HG03342 (cell line): Measurements from ENCODE around the gene ZDHHC7.

Experiments used
- ATAC-seq: cut with Tn5 transposase; IDR thresholded peaks from one replicate; pipeline ENCODE4 v1.9.1; 2021; ENCODE audit warnings: mild to moderate bottlenecking, moderate library complexity; ENCODE audit not compliant: unreplicated experiment

Gene ZDHHC7

DNA sequence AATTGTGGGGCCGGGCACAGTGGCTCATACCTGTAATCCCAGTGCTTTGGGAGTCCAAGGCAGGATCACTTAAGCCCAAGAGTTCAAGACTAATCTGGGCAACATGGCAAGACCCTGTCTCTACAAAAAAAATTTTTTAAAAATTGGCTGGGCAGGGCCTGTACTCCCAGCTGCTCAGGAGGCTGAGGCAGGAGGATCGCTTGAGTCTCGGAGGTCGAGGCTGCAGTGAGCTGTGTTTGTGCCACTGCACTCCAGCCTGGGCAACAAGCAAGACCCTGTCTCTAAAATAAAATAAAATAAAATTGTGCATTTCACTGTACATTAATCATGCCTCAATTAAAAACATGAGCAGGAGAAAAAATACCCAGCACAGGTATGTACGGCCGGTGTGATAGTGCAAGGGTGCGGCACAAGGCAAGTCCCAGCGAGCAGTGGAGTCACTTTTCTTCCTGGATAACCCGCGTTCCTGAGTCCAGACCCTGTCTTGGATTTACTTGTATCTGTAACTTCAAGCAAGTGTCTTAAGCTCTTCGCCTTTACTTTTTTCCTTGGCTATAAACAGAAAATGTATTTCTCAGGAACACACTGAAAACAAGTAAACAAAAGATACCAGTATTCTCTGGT is 11.4 kb downstream of the ZDHHC7 start:
- no peak for ATAC-seq

DNA sequence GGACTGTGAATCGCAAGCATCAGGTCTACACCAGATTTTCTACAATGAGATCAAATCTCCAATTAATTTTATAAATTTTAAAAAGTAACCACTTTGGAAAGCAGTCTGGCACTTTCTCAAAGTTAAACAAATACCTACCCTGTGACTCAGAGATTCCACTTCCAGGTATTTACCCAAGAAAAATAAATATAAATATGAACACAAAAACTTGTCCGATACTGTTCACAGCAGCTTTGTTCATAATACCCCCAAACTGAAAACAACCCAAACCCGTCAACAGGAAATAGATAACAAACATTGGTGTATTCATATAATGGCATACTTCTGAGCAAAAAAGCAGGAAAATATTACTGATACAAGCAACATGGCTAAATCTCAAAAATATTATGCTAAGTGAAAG is 12.1 kb downstream of the ZDHHC7 start:
- no peak for ATAC-seq

DNA sequence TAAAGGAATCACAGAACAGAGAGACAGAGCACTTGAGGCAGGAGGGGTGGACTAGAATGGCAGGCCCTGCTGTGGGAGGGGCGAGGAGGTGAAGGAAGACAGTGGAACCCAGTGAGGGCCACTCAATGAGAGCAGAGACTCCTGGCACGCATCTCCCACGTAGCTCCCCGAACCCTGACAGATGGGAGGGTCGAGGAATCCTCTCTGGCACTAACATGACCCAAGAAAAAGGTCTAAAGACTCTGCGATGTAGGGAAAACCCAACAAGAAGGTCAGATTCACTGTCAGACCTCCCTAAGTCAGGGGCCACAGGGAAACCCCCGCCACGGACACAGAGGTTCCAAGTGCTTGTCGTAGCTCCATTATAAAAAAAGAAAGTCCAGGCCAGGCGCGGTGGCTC is 15.0 kb downstream of the ZDHHC7 start:
- ATAC-seq: no peak

DNA sequence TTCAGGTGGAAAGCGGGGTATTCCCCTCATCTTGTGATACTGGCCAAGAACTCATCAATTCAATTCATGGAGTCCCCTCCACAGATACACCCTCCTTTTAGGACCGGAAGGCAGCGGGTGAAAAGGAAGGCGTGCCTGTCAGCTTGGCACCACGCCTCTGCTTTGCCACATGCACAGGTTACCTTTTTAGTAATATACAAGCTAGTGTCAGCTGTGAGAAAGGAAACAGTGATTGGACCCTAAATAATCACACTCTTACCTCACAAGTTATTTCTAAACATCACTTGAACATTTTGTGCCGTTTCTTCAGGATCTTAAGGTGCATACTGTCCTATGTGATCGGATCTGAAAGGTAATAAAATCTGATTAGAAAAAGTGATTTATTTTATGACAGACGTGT is 15.7 kb downstream of the ZDHHC7 start:
- no peak for ATAC-seq

DNA sequence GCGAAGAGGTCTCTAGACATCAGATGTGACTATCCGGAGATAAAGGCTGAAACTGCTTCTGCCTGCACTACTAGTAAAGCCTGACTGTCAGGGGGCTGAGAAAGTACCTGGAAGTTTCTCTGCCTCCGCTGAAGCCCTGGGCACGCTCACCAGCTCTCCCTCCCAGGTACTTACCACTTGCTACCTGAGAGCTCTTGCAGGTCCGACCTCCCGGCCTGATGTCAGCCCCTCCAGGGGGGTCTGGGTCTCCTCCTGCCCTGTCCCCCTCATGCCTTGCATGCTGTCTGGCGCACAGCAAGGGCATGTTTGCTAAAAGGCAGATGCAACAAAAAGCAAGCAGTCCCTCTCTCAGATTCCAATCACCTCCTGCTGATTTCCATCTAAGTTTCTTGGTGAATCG is 17.4 kb downstream of the ZDHHC7 start:
- no peak for ATAC-seq

DNA sequence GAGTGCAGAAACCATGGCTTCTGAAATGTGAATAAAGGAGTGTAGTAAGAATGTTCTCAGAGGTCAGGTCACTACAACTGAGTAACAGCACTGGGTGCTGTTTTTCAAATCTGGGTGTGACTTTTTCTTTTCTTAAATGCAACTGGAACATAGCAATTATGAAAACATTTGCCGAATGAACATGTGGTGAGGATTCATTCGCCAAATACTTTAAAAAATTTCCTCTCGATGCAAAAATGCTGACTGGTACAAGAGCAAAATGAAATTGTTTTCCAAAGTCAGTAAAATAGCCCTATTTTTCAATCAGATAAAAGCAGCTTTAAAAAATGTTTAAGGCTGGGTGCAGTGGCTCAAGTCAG is 18.6 kb downstream of the ZDHHC7 start:
- no peak for ATAC-seq

DNA sequence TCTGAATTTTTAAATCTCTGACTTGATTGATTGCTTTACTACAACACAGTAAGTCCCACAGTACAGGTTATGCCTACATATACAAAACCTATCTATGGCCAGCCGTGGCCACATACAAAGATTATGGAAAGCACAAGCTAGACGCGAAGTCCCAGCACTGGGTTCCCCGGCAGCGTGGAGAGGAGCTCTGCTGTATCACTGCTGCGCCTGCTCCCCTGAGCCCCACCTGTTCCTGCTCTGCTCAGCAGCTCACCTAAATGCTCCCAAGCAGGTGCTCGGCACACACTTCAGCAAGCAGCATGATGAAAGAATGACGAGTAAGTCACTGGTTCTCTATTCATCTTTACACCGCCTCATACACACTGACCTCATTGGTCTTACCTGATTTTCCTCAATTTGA is 20.6 kb downstream of the ZDHHC7 start:
- ATAC-seq: no peak

DNA sequence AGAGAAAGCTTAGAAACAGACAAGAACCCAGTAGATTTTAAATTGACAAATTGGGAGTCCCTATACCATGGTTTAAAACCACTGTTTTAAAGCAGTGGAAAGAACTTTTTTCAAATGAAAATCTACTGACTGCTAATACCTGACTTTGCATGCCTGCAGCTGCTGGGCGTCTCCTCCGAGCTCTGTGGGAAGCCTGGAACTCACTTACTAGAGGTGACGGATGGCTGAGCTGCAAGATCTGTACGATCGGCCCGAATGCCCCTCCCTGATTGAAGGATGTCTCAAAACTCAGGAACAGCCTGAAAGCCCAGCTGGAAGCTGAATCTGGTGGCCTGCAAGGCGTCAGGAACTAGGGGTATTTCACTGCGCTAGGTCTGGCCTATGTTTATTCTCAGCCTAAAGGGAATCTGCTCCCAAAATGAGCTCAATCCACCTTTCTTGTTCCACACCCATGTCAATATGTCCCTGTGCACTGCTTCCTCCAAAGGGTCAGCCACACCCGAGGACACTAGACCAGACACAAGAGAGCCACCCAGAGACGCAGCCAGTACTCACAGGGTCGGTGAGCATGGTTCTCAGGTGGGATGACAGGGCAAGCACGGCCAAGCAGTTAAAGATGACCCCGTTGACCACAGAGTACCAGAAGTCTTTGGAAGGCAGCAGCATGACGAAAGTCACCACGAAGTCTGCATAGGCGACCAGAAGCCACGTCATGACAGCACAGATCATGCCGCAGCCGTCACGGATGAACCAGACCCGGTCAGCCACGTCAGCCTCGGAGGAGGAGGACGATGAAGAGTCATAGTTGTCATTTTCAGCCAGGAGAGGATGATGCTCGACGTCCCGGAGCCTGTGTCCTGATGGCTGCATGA is 21.4 kb downstream of the ZDHHC7 start:
- ATAC-seq: no peak

DNA sequence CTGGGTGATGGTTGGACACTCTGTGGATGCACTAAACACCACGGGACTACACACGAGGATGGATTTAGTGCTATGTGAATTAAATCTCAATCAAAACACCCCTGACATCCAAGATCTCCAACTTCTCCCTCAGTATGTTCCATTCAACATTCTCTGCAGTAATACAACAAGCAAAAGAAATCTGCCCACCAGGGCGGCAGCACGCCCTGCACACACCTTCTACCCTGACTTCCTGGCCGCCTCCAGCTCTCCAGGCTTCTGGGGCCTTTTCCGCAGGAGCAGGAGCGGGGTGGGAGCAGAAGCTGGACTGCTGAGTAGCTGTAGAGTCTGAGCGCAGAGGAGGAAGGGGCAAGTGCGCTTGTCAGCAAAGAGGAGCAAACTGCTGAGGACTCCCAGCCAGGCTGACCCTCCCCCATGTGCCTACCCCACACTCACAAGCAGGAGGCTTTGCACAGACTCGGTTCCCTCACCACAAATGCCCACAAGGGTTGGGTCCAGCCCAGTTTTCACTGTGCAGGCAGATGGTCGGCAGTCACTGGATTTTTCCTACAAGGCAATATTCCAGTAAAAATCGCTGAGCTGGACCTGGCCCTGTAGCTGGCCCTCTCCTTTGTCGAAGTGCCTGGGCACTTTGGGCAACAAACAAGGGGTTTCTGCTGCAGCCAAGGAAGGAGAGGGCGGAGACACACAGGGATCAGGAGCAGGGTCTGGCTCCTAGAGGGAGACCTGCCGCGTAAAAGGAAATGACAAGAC is 22.8 kb downstream of the ZDHHC7 start:
- no peak for ATAC-seq

DNA sequence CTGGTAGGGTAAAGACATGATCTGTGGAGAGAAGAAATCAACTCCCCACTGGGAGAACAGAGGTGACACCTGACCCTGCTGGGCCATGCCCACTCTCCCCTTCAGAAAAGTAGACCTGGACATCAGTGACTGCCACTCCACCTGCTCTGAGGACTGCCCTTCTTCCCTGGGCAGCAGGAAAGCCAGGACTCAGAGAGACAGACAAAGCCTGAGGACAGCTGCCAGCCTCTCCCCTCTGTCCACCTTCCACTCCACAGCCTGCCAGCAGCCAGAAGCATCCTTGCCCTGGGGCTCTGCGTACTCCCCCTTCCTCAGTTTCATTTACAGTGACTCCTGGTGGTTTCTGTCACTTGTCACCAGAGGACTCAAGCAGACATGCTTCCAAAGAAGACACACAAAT is 24.5 kb downstream of the ZDHHC7 start:
- ATAC-seq: no peak

DNA sequence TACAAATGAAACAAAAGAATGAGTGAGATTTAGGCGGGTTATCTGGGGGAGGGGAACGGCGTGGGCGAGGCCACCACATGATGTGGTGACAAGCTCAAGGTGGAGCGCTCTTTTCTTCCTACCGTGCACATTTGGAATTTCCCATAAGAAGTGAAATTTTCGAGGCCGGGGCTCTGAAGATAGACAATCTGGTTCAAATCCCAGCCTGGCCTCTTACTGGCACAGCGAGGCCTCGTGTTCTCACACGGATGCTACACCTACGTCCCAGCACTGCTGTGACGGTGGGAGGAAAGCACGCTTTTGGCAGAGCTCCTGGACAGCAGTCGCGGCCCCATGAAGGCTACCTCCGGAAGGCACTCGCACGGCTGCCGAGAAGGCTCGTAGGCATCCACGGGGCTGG is 25.2 kb downstream of the ZDHHC7 start:
- no peak for ATAC-seq

DNA sequence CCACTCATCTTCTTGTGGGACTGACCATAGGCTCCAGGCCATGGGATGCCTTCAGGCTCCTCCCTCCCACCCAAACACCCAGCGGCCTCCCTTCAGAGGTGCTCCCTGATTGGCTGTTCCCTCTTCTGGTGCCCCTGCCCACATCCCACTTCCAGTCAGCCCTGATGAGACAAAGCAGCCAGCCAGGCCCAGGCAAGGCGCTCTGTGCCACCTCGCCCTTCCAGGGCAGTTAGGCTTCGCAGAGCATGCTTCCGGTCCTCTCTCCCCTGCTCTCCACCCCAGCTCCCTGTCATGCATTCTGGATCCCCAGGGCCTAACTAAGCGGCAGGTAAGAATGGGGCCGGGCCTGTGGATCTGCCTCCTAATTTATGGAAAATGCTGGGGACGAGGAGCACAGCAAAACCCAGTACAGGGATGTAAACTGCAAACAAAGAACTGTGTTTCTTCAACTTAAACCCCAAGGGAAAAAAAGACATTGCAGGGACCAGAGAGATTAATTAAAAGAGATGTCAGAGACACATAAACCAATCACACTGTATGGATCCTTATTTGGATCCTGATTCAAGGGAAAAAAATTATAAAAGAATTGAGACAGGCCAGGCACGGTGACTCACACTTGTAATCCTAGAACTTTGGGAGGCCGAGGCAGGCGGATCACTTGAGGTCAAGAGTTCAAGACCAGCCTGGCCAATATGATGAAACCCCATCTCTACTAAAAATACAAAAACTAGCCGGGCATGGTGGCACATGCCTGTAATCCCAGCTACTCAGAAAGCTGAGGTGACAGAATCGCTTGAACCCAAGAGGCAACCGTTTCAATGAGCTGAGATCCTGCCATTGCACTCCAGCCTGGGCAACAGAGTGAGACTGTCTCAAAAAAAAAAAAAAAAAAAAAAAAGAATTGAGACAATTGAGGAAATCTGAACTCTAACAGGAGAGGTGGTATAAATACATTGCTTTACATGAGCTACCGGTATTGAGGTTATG is 26.0 kb downstream of the ZDHHC7 start:
- no peak for ATAC-seq

DNA sequence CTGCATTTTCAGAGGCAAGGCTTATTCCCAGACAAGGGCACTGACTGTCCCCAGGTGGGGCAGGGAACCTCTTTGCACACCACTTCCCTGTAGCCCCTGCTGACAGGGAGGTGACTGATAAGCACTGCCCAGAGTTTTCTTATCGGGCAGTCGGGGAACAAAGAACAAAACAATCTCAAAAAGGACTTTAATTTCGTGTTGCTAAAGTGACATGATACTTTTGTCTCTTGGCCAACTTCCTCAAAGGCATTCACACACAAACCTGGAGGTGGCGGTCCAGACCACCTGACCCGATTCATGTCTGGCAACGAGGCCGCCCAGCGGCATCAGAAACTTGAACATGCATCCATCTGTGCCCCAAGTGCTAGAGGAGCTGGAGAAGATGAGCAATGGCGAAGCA is 28.9 kb downstream of the ZDHHC7 start:
- no peak for ATAC-seq

DNA sequence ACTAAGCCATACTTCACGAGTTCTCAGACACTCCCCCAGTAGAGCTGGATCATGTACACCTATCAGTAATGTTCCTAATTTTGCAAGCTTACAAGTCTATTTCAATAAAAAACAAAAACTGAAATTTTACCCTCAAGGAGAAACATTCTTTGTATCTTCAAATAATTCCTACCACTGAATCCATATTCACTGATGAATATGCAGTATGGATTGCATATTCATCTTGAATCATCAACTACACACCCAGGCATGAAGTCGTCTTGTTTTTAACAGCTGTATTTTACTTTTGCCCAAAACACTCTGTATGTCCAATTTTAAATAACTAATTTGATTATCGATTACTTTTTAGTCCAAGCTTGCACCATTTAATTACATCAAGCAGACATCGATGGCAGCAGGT is 31.8 kb downstream of the ZDHHC7 start:
- no peak for ATAC-seq

DNA sequence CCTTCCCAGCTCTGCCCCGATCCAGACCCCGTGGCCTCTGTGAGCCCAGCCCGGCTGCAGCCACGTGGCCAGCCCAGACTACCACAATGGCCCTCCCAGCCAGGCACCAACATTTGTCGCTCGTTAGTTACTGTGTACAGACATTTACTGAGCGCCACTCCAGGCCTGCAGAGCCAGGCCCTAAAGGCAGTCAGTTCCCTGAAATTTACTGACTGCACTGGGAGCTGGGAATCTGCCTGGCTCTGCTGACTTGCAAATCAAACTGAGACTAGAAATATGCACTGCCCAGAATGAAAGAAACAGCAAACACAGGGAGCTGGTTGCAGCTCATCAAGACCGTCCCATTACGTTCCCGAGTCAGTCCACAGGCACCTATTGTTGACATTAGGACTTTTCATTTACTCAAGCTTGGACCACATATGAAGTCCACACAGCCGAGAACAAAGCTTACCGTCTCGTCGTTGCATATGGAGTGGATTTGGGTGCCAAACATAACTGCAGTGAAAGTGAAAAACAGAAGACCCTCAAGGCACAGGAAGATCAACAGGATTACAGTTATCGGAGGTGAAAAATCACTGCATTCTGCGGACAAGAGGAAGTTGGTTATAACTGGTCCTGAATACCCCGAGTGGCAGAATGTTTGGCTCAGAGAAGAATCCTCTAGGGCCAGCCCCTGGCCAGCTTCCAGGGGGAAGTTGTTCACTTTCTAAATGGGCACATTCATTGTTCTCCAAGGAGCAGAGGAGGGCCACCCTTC is 34.5 kb downstream of the ZDHHC7 start:
- no peak for ATAC-seq

DNA sequence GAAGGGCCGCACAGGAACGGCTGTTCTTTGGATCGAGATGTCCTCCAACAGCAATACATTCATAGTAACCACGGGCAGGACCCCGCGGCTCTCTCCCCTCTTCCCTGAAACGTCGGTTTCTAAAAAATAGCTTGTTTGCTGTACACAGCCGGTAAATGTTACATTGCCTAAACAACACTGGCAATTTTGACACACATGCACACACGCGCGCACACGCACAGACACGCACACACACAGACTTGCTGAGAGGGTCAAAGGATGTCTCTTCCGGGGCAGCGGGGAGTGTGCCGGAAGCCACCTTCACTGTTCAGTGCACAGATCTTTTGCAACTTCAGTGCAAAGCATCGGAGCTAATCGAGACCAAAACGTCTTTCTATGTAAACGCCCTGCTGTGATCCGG is 35.8 kb downstream of the ZDHHC7 start:
- ATAC-seq: no peak

DNA sequence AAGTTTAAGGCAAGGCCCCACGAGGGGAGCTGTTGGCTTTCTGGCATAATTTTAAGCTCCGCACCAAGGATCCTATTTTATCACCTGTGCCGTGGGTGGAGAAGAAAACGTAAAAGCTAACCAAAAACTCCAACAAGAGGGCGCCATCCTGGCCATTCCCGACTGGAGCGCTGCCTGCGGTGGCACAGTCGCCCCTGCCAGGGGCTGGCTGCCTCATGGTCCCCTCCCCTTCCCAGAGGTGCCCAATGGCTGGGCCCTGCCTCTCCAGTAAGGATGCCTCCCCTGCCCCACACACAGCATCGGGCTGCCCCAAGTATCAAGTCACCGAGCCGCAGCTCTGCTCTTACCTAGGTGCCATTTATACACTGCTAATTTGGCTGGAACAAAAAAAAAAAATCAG is 36.3 kb downstream of the ZDHHC7 start:
- ATAC-seq: no peak

DNA sequence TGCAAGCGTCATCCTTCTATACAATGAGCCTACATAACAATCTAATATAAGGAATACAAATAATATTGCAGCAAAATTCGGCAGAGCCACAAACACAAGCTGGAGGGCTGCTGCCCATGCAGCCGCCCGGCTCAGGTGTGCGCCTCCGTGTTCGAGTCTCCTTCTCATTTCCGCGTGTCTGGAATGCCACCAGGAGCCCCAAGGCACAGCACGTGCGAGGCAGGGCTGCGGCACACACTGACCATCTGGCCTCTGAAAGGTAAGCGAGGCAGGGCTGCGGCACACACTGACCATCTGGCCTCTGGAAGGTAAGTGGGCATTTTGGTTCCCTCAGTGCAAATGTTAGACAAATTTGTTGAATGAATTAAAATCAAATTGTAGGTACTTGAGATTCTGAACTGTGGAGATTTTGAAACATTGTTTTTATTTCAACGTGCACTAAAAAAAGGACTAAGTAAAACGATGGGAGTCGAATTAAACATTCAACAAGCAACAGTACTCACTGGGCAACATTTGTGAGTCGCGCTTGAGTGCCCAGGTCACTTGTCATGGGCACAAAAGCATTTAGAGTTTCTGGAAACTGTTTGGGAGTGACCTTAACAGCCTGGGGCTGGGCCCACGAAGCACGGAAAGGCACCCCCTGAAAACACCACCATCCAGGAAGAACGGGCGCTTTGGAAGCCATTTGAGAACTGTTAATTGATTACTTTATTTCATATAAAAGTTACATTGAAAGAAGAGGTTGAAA is 37.4 kb downstream of the ZDHHC7 start:
- no peak for ATAC-seq

DNA sequence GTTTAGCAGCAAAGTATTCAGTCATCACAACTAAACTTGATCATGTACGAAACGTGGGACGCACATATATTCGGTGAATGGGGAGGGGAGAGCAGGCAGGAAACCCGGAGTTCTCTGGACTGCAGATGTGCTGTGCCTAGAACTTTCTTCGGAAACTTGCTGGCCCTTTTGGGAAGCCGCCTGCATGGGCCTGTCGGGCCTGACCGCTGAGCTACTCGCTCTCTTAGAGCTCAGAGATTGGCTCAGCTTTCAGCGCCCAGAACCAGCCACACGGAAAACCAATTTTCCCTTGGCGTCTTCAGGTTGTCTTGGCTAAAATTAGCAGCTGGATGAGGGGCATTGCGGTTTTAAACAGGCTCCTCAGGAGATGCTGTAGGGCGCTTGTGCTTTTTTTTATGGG is 38.1 kb downstream of the ZDHHC7 start:
- ATAC-seq: no peak
